Immature natural killer cell (primary cell): ENCODE results near the gene DLGAP3. TPM values are rescaled to one million over a fixed set of nuclear protein-coding genes. Genes with fewer than 3 reads are reported as not detected.
A peak's percentile ranks its signal among the peaks of the same experiment; 100 is the strongest.

ENCODE experiments used
- DNase-seq, 3 donors: peaks; one replicate each; pipeline ENCODE4 v3.0.0; 2022; ENCODE audit warnings: mixed read lengths in 1 of 3
- H3K27ac Mint-ChIP-seq, 6 donors: one replicate each; pipeline ENCODE4 v1.8.0; 2020; ENCODE audit warnings: mixed read lengths in 6 of 6, mild to moderate bottlenecking in 5 of 6, inconsistent platforms in 4 of 6, moderate library complexity in 3 of 6
- H3K27me3 Mint-ChIP-seq, 3 donors: one replicate each; pipeline ENCODE4 v1.8.0; 2020 to 2021; ENCODE audit warnings: low read depth in 3 of 3, mild to moderate bottlenecking in 3 of 3, mixed read lengths in 3 of 3, moderate library complexity in 3 of 3, inconsistent platforms in 1 of 3
- H3K36me3 Mint-ChIP-seq, 3 donors: one replicate each; pipeline ENCODE4 v1.8.0; 2020; ENCODE audit warnings: mixed read lengths in 3 of 3, inconsistent platforms in 2 of 3, mild to moderate bottlenecking in 2 of 3
- H3K4me1 Mint-ChIP-seq, 2 donors: one replicate each; pipeline ENCODE4 v1.8.0; 2020; ENCODE audit warnings: inconsistent platforms in 2 of 2, mild to moderate bottlenecking in 2 of 2, mixed read lengths in 2 of 2, moderate library complexity in 1 of 2
- H3K4me3 Mint-ChIP-seq, 5 donors: one replicate each; pipeline ENCODE4 v1.8.0; 2020; ENCODE audit warnings: mild to moderate bottlenecking in 5 of 5, mixed read lengths in 5 of 5, inconsistent platforms in 3 of 5, moderate library complexity in 3 of 5
- H3K9me3 Mint-ChIP-seq, 6 donors: one replicate each; pipeline ENCODE4 v1.8.0; 2020; ENCODE audit warnings: mild to moderate bottlenecking in 6 of 6, mixed read lengths in 6 of 6, inconsistent platforms in 4 of 6, moderate library complexity in 3 of 6
- polyA plus RNA-seq, 3 donors: library from polyadenylated mRNA; unstranded; fragments of 300-500 nt; fragmentation: Illumina TruSeq; gene quantifications; one replicate each; pipeline ENCODE4 v1.2.3, GENCODE V29; 2021

Gene DLGAP3
- polyA plus RNA-seq, 3 donors from 2014 or later = 0.10 TPM; not detected in 2

GRCh38 chr1:34885405-34886247, 43.8 kb downstream of the DLGAP3 start:
- H3K9me3 Mint-ChIP-seq = no peaks in the 10 kb centered on the region
- H3K27ac Mint-ChIP-seq = no peak overlapping the region
- no peaks in the 10 kb centered on the region for H3K4me1 Mint-ChIP-seq

GRCh38 chr1:34884961-34885360, 44.5 kb downstream of the DLGAP3 start:
- Mint-ChIP-seq H3K36me3 (no peaks in the 10 kb centered on the region), H3K27ac (no peak overlapping the region), H3K27me3 (peaks cover 8 to 16% (median 15%) of the 10 kb centered on the region in 3 donors), H3K4me1 (no peaks in the 10 kb centered on the region), H3K9me3 (no peaks in the 10 kb centered on the region), H3K4me3 (peak overlapping the region; percentile 44 to 67 (median 55))
- no peak for DNase-seq

More at GRCh38 chr1:34885405-34886247, 43.8 kb downstream of the DLGAP3 start:
- Mint-ChIP-seq H3K36me3 (no peaks in the 10 kb centered on the region), H3K27me3 (peaks cover 8 to 17% (median 11%) of the 10 kb centered on the region in 3 donors), H3K4me3 (peak overlapping the region; percentile 21 to 67 (median 63))
- DNase-seq = peak; percentile 12 to 22 (median 21)

GRCh38 chr1:34884536-34884935, 44.9 kb downstream of the DLGAP3 start:
- peaks cover 8 to 16% (median 11%) of the 10 kb centered on the region in 3 donors for H3K27me3 Mint-ChIP-seq

DNA sequence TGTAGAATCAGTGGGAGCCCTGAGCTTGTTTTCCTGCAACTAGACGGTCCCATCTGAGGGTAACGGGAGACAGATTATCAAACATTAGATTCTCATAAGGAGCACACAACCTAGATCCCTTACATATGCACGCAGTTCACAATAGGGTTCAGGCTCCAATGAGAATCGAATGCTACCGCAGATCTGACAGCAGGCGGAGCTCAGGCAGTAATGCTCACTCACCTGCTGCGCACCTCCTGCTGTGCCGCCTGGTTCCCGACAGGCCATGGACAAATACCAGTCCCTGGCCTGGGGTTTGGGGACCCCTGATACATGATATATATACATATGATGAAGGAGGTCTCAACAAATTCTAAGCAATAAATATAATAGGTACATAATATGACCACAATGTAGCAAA, 50.2 kb downstream of the DLGAP3 start:
- Mint-ChIP-seq H3K4me3 (no peak overlapping the region), H3K4me1 (no peaks in the 10 kb centered on the region), H3K27ac (no peak overlapping the region), H3K9me3 (no peaks in the 10 kb centered on the region), H3K27me3 (peaks cover 13 to 24% (median 16%) of the 10 kb centered on the region in 3 donors), H3K36me3 (no peaks in the 10 kb centered on the region)
- no peak for DNase-seq

More at GRCh38 chr1:34884536-34884935, 44.9 kb downstream of the DLGAP3 start:
- peak overlapping the region; percentile 4 to 67 (median 55) for H3K4me3 Mint-ChIP-seq
- H3K9me3 Mint-ChIP-seq = no peaks in the 10 kb centered on the region
- H3K36me3 Mint-ChIP-seq = no peaks in the 10 kb centered on the region
- H3K27ac Mint-ChIP-seq = peak overlapping the region in 1 of 6 donors; percentile 1
- H3K4me1 Mint-ChIP-seq = no peaks in the 10 kb centered on the region
- no peak for DNase-seq

DNA sequence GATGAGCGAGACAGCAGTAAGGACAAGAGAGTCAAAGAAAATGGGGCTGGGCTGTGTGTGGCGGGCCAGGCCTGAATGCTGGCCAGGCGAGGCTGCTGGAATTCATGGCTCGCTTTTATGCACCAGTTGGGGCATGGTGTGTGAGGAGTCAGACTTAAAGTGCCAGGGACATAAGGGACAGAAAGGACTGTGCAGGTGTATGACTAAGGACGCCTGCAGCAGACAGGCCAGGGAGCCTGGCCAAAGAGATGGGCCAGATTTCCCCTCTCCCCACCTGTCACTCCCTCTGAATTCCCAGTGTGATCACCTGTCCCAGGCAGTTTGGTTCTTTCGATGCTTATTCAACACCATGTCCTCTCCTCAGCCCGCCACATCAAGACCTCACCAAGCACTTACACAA, 53.0 kb downstream of the DLGAP3 start:
- peaks cover 0 to 5% (median 0%) of the 10 kb centered on the region in 3 donors for H3K36me3 Mint-ChIP-seq
- H3K9me3 Mint-ChIP-seq = no peaks in the 10 kb centered on the region
- peaks cover 9 to 31% (median 30%) of the 10 kb centered on the region in 3 donors for H3K27me3 Mint-ChIP-seq
- no peak for DNase-seq
- H3K27ac Mint-ChIP-seq = no peak overlapping the region
- no peaks in the 10 kb centered on the region for H3K4me1 Mint-ChIP-seq
- H3K4me3 Mint-ChIP-seq = no peak overlapping the region

GRCh38 chr1:34874296-34874952, 55.0 kb downstream of the DLGAP3 start:
- H3K9me3 Mint-ChIP-seq = no peaks in the 10 kb centered on the region
- H3K36me3 Mint-ChIP-seq = peaks cover 0 to 5% (median 0%) of the 10 kb centered on the region in 3 donors
- DNase-seq = no peak
- H3K4me3 Mint-ChIP-seq = no peak overlapping the region
- no peak overlapping the region for H3K27ac Mint-ChIP-seq
- H3K4me1 Mint-ChIP-seq = no peaks in the 10 kb centered on the region
- H3K27me3 Mint-ChIP-seq = peaks cover 11 to 31% (median 28%) of the 10 kb centered on the region in 3 donors

DNA sequence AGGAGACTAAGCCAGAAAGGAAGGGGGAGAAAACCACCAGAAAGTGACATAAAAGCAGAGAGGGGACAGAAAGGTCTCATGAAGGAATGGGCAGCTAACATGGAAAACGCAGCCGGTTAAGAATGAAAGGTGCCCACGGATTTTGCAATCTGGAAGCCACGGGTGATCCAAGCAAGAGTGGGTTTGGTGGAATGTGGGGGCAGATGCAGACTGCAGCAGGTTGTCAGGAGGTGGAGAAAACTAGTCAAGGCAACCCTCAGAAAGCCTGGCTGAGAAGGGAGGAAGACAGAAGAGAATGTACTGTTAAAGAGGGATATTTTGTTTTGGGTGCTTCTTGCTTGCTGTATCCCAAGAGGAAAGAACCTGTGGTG, 57.3 kb downstream of the DLGAP3 start:
- no peak for DNase-seq
- Mint-ChIP-seq H3K4me3 (no peak overlapping the region), H3K36me3 (peaks cover 0 to 5% (median 0%) of the 10 kb centered on the region in 3 donors), H3K27me3 (peaks cover 11 to 33% (median 23%) of the 10 kb centered on the region in 3 donors), H3K9me3 (no peaks in the 10 kb centered on the region), H3K27ac (no peak overlapping the region), H3K4me1 (peaks cover 0 to 4% of the 10 kb centered on the region in 2 donors)

GRCh38 chr1:34871443-34872132, 57.9 kb downstream of the DLGAP3 start:
- Mint-ChIP-seq H3K36me3 (peaks cover 0 to 5% (median 0%) of the 10 kb centered on the region in 3 donors), H3K27ac (no peak overlapping the region), H3K9me3 (no peaks in the 10 kb centered on the region), H3K27me3 (peaks cover 11 to 29% (median 20%) of the 10 kb centered on the region in 3 donors), H3K4me1 (peaks cover 0 to 6% of the 10 kb centered on the region in 2 donors), H3K4me3 (no peak overlapping the region)
- no peak for DNase-seq

- H3K9me3 Mint-ChIP-seq = no peaks in the 10 kb centered on the region
- no peak overlapping the region for H3K4me3 Mint-ChIP-seq
- H3K4me1 Mint-ChIP-seq = peaks cover 0 to 7% of the 10 kb centered on the region in 2 donors
- peaks cover 6 to 25% (median 17%) of the 10 kb centered on the region in 3 donors for H3K27me3 Mint-ChIP-seq
- peaks cover 0 to 5% (median 0%) of the 10 kb centered on the region in 3 donors for H3K36me3 Mint-ChIP-seq
- H3K27ac Mint-ChIP-seq = no peak overlapping the region
- DNase-seq = no peak
These were observed 59.1 kb downstream of the DLGAP3 start for GRCh38 chr1:34870395-34870794.

- H3K4me1 Mint-ChIP-seq = peaks cover 3 to 10% of the 10 kb centered on the region in 2 donors
- DNase-seq = no peak
- no peak overlapping the region for H3K27ac Mint-ChIP-seq
- no peaks in the 10 kb centered on the region for H3K9me3 Mint-ChIP-seq
- H3K27me3 Mint-ChIP-seq = peaks cover 4 to 21% (median 15%) of the 10 kb centered on the region in 3 donors
- H3K4me3 Mint-ChIP-seq = no peak overlapping the region
- H3K36me3 Mint-ChIP-seq = peaks cover 0 to 5% (median 0%) of the 10 kb centered on the region in 3 donors
These were observed 59.7 kb downstream of the DLGAP3 start for GRCh38 chr1:34869760-34870159.

DNA sequence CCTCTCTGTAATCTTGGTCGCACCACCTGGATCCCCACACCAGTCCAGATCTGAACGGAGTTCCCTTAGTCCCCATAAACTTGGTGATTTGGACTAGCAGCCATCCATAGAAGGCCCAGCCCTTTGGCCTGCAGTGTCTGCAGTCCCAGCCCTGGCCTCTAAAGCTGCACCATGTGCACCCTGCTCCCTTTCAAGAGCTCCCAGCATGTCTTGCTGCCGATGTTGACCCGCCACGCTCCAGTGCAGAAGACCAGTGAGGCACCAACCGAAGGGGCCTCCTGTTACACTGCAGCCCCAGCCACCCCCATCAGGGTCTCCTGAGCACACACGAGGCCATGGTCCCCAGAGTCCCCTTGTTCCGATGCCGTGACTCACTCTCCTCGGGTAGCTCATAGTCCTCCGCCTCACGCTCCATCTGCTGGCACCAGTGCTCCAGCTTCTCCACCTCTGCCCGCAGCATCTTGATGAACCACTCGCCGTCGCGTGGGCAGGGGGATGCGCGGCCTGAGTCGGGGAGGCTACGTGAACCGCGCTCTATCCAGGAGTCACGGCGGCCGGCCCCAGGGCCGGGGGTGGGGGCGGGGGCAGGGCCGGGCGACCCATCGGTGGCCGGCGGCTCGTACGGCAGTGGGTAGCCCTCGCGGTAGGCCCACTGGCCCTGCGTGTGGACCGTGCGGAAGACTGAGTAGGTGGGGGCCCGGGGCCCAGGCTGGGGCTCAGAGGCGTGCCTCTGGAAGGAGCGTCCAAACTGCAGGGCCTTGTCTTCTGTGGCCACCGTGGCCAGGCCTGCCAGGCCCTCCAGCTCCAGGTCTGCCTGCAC, 61.0 kb downstream of the DLGAP3 start:
- peak overlapping the region; percentile 34 to 86 (median 71) for H3K4me3 Mint-ChIP-seq
- H3K36me3 Mint-ChIP-seq = no peaks in the 10 kb centered on the region
- H3K27ac Mint-ChIP-seq = peak overlapping the region in 2 of 6 donors; percentile 9 to 10
- no peaks in the 10 kb centered on the region for H3K9me3 Mint-ChIP-seq
- H3K27me3 Mint-ChIP-seq = peaks cover 2 to 15% (median 13%) of the 10 kb centered on the region in 3 donors
- H3K4me1 Mint-ChIP-seq = peaks cover 17 to 23% of the 10 kb centered on the region in 2 donors
- DNase-seq = no peak

- Mint-ChIP-seq H3K9me3 (no peaks in the 10 kb centered on the region), H3K4me1 (peaks cover 27 to 32% of the 10 kb centered on the region in 2 donors), H3K4me3 (peak overlapping the region; percentile 34 to 86 (median 71)), H3K27me3 (peaks cover 2 to 13% (median 8%) of the 10 kb centered on the region in 3 donors), H3K36me3 (no peaks in the 10 kb centered on the region), H3K27ac (peak overlapping the region in 5 of 6 donors; percentile 15 to 51 (median 22))
- DNase-seq = no peak
These were observed 62.0 kb downstream of the DLGAP3 start for GRCh38 chr1:34867415-34867814.

- no peaks in the 10 kb centered on the region for H3K9me3 Mint-ChIP-seq
- H3K27me3 Mint-ChIP-seq = peaks cover 2 to 12% (median 3%) of the 10 kb centered on the region in 3 donors
- peak overlapping the region; percentile 84 to 88 (median 86) for H3K4me3 Mint-ChIP-seq
- H3K4me1 Mint-ChIP-seq = peaks cover 27 to 34% of the 10 kb centered on the region in 2 donors
- H3K36me3 Mint-ChIP-seq = no peaks in the 10 kb centered on the region
- peak overlapping the region in 1 of 6 donors; percentile 55 for H3K27ac Mint-ChIP-seq
- no peak for DNase-seq
These were observed 62.7 kb downstream of the DLGAP3 start for GRCh38 chr1:34866762-34867109.
